HEK293 (cell line): ENCODE data around the gene ARG2.
A peak's percentile ranks its signal among the peaks of the same experiment; 100 is the strongest.

Experiments used
- CTCF ChIA-PET: fragments of 350-600 bp; formaldehyde crosslinking; extraction: SDS; loops from one replicate; lab custom pipeline; 2021; ENCODE audit warnings: antibody characterized with exemption; lab: Yijun Ruan, JAX
- POLR2A ChIA-PET: fragments of 300-600 bp; formaldehyde crosslinking; extraction: SDS; loops from one replicate; lab custom pipeline; 2020; ENCODE audit warnings: antibody characterized with exemption, inconsistent platforms; lab: Yijun Ruan, JAX
- H3K27ac ChIP-seq: fragments of 200-500 bp; sonication (Bioruptor generic); 2 replicates; pipeline ENCODE4 v1.5.1; 2014; ENCODE audit warnings: low read depth, low read length, control low read depth, inconsistent platforms; ENCODE audit errors: extremely low read depth
- H3K36me3 ChIP-seq, 2 experiments: fragments of 200-500 bp in 1 of 2; sonication (Bioruptor generic) in 1 of 2; 1 replicate in 1 of 2; 2 replicates in 1 of 2; pipeline ENCODE4 v1.5.1; 2014 to 2017; ENCODE audit warnings: inconsistent platforms in 2 of 2, low read length in 2 of 2; ENCODE audit not compliant: control insufficient read depth in 2 of 2, insufficient read depth in 1 of 2
- H3K4me1 ChIP-seq: fragments of 200-500 bp; sonication (Bioruptor generic); 2 replicates; pipeline ENCODE4 v1.5.1; 2014; ENCODE audit warnings: mild to moderate bottlenecking, low read length, inconsistent platforms; ENCODE audit not compliant: control insufficient read depth, insufficient read depth
- H3K4me3 ChIP-seq: 2 replicates; pipeline ENCODE4 v1.5.1; 2011; ENCODE audit warnings: low read depth, mild to moderate bottlenecking, control low read depth, low read length, moderate library complexity
- H3K9me3 ChIP-seq: fragments of 200-500 bp; sonication (Bioruptor generic); 2 replicates; pipeline ENCODE4 v1.5.1; 2014; ENCODE audit warnings: low read depth, low read length, inconsistent platforms; ENCODE audit not compliant: control insufficient read depth, insufficient read depth
- ELK4 ChIP-seq: IDR thresholded peaks from 2 replicates; pipeline ENCODE4 v1.6.1; 2011; ENCODE audit warnings: mild to moderate bottlenecking, low read depth, low read length, borderline replicate concordance
- PBX3 ChIP-seq: sonication (generic); formaldehyde crosslinking; IDR thresholded peaks from 2 replicates; pipeline ENCODE4 v1.8.1; 2022; ENCODE audit warnings: mild to moderate bottlenecking, moderate library complexity, missing genetic modification reagents
- TCF7L2 ChIP-seq: IDR thresholded peaks from 2 replicates; pipeline ENCODE4 v1.6.1; 2011; ENCODE audit warnings: low read depth, mild to moderate bottlenecking, inconsistent platforms, low read length, moderate library complexity, borderline replicate concordance
- TRIM28 ChIP-seq: IDR thresholded peaks from 2 replicates; pipeline ENCODE4 v1.6.1; 2011; ENCODE audit warnings: low read length, control low read depth, borderline replicate concordance
- ZBTB17 ChIP-seq: fragments of 450-650 bp; formaldehyde crosslinking; IDR thresholded peaks from 2 replicates; pipeline ENCODE4 v1.5.1; 2016; ENCODE audit warnings: missing biosample characterization, missing genetic modification characterization
- ZBTB7A ChIP-seq: fragments of 450-650 bp; formaldehyde crosslinking; IDR thresholded peaks from 2 replicates; pipeline ENCODE4 v1.5.1; 2016; ENCODE audit warnings: low read depth, missing biosample characterization, missing genetic modification characterization
- ZNF114 ChIP-seq: fragments of 450-650 bp; formaldehyde crosslinking; IDR thresholded peaks from 2 replicates; pipeline ENCODE4 v1.5.0; 2017; ENCODE audit warnings: missing biosample characterization, missing genetic modification characterization
- ZNF121 ChIP-seq: fragments of 450-650 bp; formaldehyde crosslinking; IDR thresholded peaks from 2 replicates; pipeline ENCODE4 v1.5.1; 2016; ENCODE audit warnings: missing biosample characterization, missing genetic modification characterization
- ZNF140 ChIP-seq: fragments of 450-650 bp; formaldehyde crosslinking; IDR thresholded peaks from 2 replicates; pipeline ENCODE4 v1.5.1; 2016; ENCODE audit warnings: missing biosample characterization, missing genetic modification characterization
- ZNF175 ChIP-seq: fragments of 450-650 bp; formaldehyde crosslinking; IDR thresholded peaks from 2 replicates; pipeline ENCODE4 v1.5.1; 2016; ENCODE audit warnings: missing biosample characterization, missing genetic modification characterization
- ZNF223 ChIP-seq: fragments of 450-650 bp; formaldehyde crosslinking; IDR thresholded peaks from 2 replicates; pipeline ENCODE4 v1.5.1; 2016; ENCODE audit warnings: missing biosample characterization, missing genetic modification characterization
- ZNF518A ChIP-seq: fragments of 450-650 bp; formaldehyde crosslinking; conservative IDR thresholded peaks from 2 replicates; pipeline ENCODE4 v1.5.1; 2016; ENCODE audit warnings: low read depth, missing biosample characterization, missing genetic modification characterization
- ZNF610 ChIP-seq: fragments of 450-650 bp; formaldehyde crosslinking; IDR thresholded peaks from 2 replicates; pipeline ENCODE4 v1.5.1; 2016; ENCODE audit warnings: missing biosample characterization, missing genetic modification characterization, borderline replicate concordance
- ZNF654 ChIP-seq: fragments of 450-650 bp; formaldehyde crosslinking; IDR thresholded peaks from 2 replicates; pipeline ENCODE4 v1.5.1; 2016; ENCODE audit warnings: low read depth, missing biosample characterization, missing genetic modification characterization
- ZXDB ChIP-seq: fragments of 450-650 bp; formaldehyde crosslinking; IDR thresholded peaks from 2 replicates; pipeline ENCODE4 v1.5.1; 2016; ENCODE audit warnings: missing biosample characterization, missing genetic modification characterization

The ARG2 gene

GRCh38 chr14:67636361-67636919 lies 16.7 kb downstream of the ARG2 start:
- H3K27ac ChIP-seq = no peak overlapping the region
- CTCF ChIA-PET = interaction anchor here (0.6 to 1.4 kb wide), 3 partner anchors 16 to 110 kb away, joined by 3 to 7 read pairs (median 4); no protein-coding TSS in a partner anchor
- no peaks in the 10 kb centered on the region for H3K9me3 ChIP-seq
- H3K36me3 ChIP-seq = peaks cover 0 to 5% of the 10 kb centered on the region in 2 experiments; a peak in 1 of 3 replicates
- no peaks in the 10 kb centered on the region for H3K4me1 ChIP-seq
- H3K4me3 ChIP-seq = no peak overlapping the region
- no peak for TF ChIP-seq ZNF223 (tag by site-specific recombination)
- no peak for TF ChIP-seq ZNF610 (tag by site-specific recombination)
- TF ChIP-seq ZBTB7A (tag by site-specific recombination) = no peak
- peak; percentile 72; the same call in 1 of the 2 replicates for TF ChIP-seq TRIM28
- peak; percentile 83 for TF ChIP-seq ZBTB17
- POLR2A ChIA-PET = no interaction called here

- Histone ChIP-seq H3K36me3 (peaks cover 0 to 4% of the 10 kb centered on the region in 2 experiments; a peak in 1 of 3 replicates), H3K4me3 (no peak overlapping the region), H3K4me1 (no peaks in the 10 kb centered on the region), H3K27ac (no peak overlapping the region), H3K9me3 (no peaks in the 10 kb centered on the region)
- TF ChIP-seq ELK4 = no peak
- no peak for TF ChIP-seq ZNF114
- TF ChIP-seq ZNF175 (tag by site-specific recombination) = no peak
- TF ChIP-seq TCF7L2 = no peak
- TF ChIP-seq ZNF140 (tag by site-specific recombination) = no peak
- TF ChIP-seq ZXDB (tag by site-specific recombination) = no peak
- ChIA-PET CTCF (no interaction called here), POLR2A (no interaction called here)
Observed at GRCh38 chr14:67638642-67639041, 18.9 kb downstream of the ARG2 start.

GRCh38 chr14:67641480-67641879 lies 21.8 kb downstream of the ARG2 start:
- POLR2A ChIA-PET = no interaction called here

GRCh38 chr14:67641902-67642749 lies 22.4 kb downstream of the ARG2 start:
- H3K4me3 ChIP-seq = no peak overlapping the region
- no peaks in the 10 kb centered on the region for H3K9me3 ChIP-seq
- ChIA-PET CTCF (no interaction called here), POLR2A (no interaction called here)
- H3K27ac ChIP-seq = no peak overlapping the region
- peaks cover 0 to 26% of the 10 kb centered on the region in 2 experiments; a peak in 1 of 3 replicates for H3K36me3 ChIP-seq
- TF ChIP-seq ZNF518A (tag by site-specific recombination) (no peak), PBX3 (CRISPR knock-in tag) (no peak)
- peaks cover 2% of the 10 kb centered on the region; the same call in 1 of the 2 replicates for H3K4me1 ChIP-seq

More at GRCh38 chr14:67641480-67641879, 21.8 kb downstream of the ARG2 start:
- TF ChIP-seq ZNF121 (tag by site-specific recombination) = 0 out of 2 replicates have a peak, but pooled peaks have one; percentile 25
- TF ChIP-seq ZNF654 (tag by site-specific recombination) = no peak
- Histone ChIP-seq H3K27ac (no peak overlapping the region), H3K4me1 (peaks cover 2% of the 10 kb centered on the region; the same call in 1 of the 2 replicates), H3K36me3 (peaks cover 0 to 19% of the 10 kb centered on the region in 2 experiments; a peak in 1 of 3 replicates), H3K4me3 (no peak overlapping the region), H3K9me3 (no peaks in the 10 kb centered on the region)
- CTCF ChIA-PET = no interaction called here
